ENCODE measurements around the gene CSMD2.

CSMD2 gene

DNA sequence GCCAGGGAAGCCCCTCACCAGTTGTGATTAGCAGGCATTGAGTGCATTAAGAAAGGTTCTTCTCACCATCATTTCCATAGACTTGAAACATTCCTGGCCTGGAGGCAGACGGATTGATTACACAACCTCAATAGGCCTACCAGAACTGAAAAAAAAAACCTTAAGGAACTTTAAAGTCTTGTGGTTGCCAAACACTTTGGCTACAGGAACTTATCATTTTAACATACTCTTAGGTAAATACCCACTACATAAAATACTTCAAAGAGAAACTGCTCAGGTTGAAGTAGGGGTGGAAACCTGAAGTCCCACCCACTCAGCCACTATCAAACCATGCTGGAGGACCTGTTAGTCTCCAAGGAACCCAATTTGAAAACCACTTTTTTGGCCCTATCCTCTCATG lies 323.5 kb downstream of the CSMD2 start:
- Histone ChIP-seq H4K20me1 (ENCODE audit: insufficient read depth, low read length) (no peaks in the 10 kb centered on the region), H3K79me2 (ENCODE audit: low read length) (no peaks in the 10 kb centered on the region), H3K36me3 (replicated peaks; ENCODE audit: low read depth, low read length) (no peaks in the 10 kb centered on the region), H3K9ac (ENCODE audit: low read length) (no peak overlapping the region), H2AFZ (ENCODE audit: low read depth, low read length) (no peak overlapping the region), H3K4me3 (ENCODE audit: low read length) (no peak overlapping the region), H3K27me3 (ENCODE audit: low read depth, low read length) (no peaks in the 10 kb centered on the region), H3K4me1 (ENCODE audit: low read length) (no peaks in the 10 kb centered on the region), H3K4me2 (ENCODE audit: low read length) (no peak overlapping the region), H3K27ac (ENCODE audit: low read length) (no peak overlapping the region), H3K9me3 (ENCODE audit: insufficient read depth, low read length) (no peaks in the 10 kb centered on the region)
- no peak for TF ChIP-seq EZH2phosphoT487 (IDR thresholded peaks at IDR 0.05; ENCODE audit: low read depth)
- TF ChIP-seq, protein P1, sequence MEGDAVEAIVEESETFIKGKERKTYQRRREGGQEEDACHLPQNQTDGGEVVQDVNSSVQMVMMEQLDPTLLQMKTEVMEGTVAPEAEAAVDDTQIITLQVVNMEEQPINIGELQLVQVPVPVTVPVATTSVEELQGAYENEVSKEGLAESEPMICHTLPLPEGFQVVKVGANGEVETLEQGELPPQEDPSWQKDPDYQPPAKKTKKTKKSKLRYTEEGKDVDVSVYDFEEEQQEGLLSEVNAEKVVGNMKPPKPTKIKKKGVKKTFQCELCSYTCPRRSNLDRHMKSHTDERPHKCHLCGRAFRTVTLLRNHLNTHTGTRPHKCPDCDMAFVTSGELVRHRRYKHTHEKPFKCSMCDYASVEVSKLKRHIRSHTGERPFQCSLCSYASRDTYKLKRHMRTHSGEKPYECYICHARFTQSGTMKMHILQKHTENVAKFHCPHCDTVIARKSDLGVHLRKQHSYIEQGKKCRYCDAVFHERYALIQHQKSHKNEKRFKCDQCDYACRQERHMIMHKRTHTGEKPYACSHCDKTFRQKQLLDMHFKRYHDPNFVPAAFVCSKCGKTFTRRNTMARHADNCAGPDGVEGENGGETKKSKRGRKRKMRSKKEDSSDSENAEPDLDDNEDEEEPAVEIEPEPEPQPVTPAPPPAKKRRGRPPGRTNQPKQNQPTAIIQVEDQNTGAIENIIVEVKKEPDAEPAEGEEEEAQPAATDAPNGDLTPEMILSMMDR (IDR thresholded peaks at IDR 0.05; ENCODE audit: low read depth, low read length) = no peak

- TF ChIP-seq, protein P1 (IDR thresholded peaks at IDR 0.05; ENCODE audit: low read depth, low read length) = no peak
- no peak for TF ChIP-seq EZH2phosphoT487 (IDR thresholded peaks at IDR 0.05; ENCODE audit: low read depth)
- no peaks in the 10 kb centered on the region for H3K9me3 ChIP-seq (ENCODE audit: insufficient read depth, low read length)
- H3K27me3 ChIP-seq (ENCODE audit: low read depth, low read length) = no peaks in the 10 kb centered on the region
- no peak overlapping the region for H2AFZ ChIP-seq (ENCODE audit: low read depth, low read length)
- H3K4me3 ChIP-seq (ENCODE audit: low read length) = no peak overlapping the region
- no peaks in the 10 kb centered on the region for H3K79me2 ChIP-seq (ENCODE audit: low read length)
- H3K4me1 ChIP-seq (ENCODE audit: low read length) = no peaks in the 10 kb centered on the region
- no peaks in the 10 kb centered on the region for H3K36me3 ChIP-seq (replicated peaks; ENCODE audit: low read depth, low read length)
- no peak overlapping the region for H3K9ac ChIP-seq (ENCODE audit: low read length)
- no peak overlapping the region for H3K27ac ChIP-seq (ENCODE audit: low read length)
- H4K20me1 ChIP-seq (ENCODE audit: insufficient read depth, low read length) = no peaks in the 10 kb centered on the region
- no peak overlapping the region for H3K4me2 ChIP-seq (ENCODE audit: low read length)
Measured at GRCh38 chr1:33837635-33838034, 327.4 kb downstream of the CSMD2 start.

DNA sequence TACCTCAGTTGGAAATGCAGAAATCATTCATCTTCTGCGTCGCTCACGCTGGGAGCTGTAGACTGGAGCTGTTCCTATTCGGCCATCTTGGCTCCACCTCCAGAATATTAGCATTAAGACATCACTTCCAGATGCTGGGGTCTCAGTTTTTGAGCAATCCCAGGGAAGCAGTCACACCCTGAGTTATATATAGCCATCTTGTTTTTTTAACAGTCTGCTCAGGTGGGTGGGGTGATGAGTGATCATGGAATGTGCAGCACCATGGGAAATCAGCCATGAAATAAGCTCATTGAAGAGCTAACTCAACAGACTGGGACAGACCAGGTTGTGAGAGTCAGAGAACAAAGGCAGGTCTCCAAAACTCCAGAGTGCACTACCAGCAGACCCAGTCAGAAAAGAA lies 328.1 kb downstream of the CSMD2 start:
- no peaks in the 10 kb centered on the region for H3K36me3 ChIP-seq (replicated peaks; ENCODE audit: low read depth, low read length)
- H3K4me1 ChIP-seq (ENCODE audit: low read length) = no peaks in the 10 kb centered on the region
- H3K4me3 ChIP-seq (ENCODE audit: low read length) = no peak overlapping the region
- no peaks in the 10 kb centered on the region for H3K79me2 ChIP-seq (ENCODE audit: low read length)
- no peak overlapping the region for H3K9ac ChIP-seq (ENCODE audit: low read length)
- H4K20me1 ChIP-seq (ENCODE audit: insufficient read depth, low read length) = no peaks in the 10 kb centered on the region
- H3K27ac ChIP-seq (ENCODE audit: low read length) = no peak overlapping the region
- H3K27me3 ChIP-seq (ENCODE audit: low read depth, low read length) = no peaks in the 10 kb centered on the region
- H3K9me3 ChIP-seq (ENCODE audit: insufficient read depth, low read length) = no peaks in the 10 kb centered on the region
- no peak overlapping the region for H2AFZ ChIP-seq (ENCODE audit: low read depth, low read length)
- no peak for TF ChIP-seq EZH2phosphoT487 (IDR thresholded peaks at IDR 0.05; ENCODE audit: low read depth)
- TF ChIP-seq, protein P1 (IDR thresholded peaks at IDR 0.05; ENCODE audit: low read depth, low read length) = no peak
- no peak overlapping the region for H3K4me2 ChIP-seq (ENCODE audit: low read length)

DNA sequence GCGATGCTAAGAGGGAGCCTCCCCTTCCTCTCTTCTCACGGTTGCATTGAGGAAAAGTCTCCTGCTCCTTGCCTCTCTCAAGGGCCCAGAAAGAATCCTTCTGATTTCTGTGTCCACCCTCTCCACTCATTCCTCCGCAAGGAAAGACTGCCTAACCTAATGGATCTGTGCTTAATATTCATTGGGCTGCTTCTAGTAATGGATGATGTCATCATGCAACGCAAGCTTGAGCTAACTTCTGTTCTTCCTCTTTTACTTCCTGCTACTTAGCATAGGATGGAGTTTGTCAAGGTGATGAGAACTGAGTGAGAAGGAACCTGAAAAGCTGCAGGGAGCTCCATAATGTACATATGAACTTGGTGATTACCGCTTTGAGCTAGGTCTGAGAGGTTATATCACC lies 336.4 kb downstream of the CSMD2 start:
- H2AFZ ChIP-seq (ENCODE audit: low read depth, low read length) = no peak overlapping the region
- H3K36me3 ChIP-seq (replicated peaks; ENCODE audit: low read depth, low read length) = no peaks in the 10 kb centered on the region
- H4K20me1 ChIP-seq (ENCODE audit: insufficient read depth, low read length) = no peaks in the 10 kb centered on the region
- no peak overlapping the region for H3K27ac ChIP-seq (ENCODE audit: low read length)
- H3K9ac ChIP-seq (ENCODE audit: low read length) = no peak overlapping the region
- H3K4me3 ChIP-seq (ENCODE audit: low read length) = no peak overlapping the region
- H3K4me2 ChIP-seq (ENCODE audit: low read length) = no peak overlapping the region
- no peaks in the 10 kb centered on the region for H3K27me3 ChIP-seq (ENCODE audit: low read depth, low read length)
- no peaks in the 10 kb centered on the region for H3K79me2 ChIP-seq (ENCODE audit: low read length)
- TF ChIP-seq, protein P1 (IDR thresholded peaks at IDR 0.05; ENCODE audit: low read depth, low read length) = no peak
- no peak for TF ChIP-seq EZH2phosphoT487 (IDR thresholded peaks at IDR 0.05; ENCODE audit: low read depth)
- H3K9me3 ChIP-seq (ENCODE audit: insufficient read depth, low read length) = no peaks in the 10 kb centered on the region
- no peaks in the 10 kb centered on the region for H3K4me1 ChIP-seq (ENCODE audit: low read length)
